22Rv1 (cell line): Measurements from ENCODE around the gene LRBA.

Experiments used
- ZFX ChIP-seq: fragments of 450-650 bp; IDR thresholded peaks from 2 replicates; pipeline ENCODE4 v1.6.1; 2017; ENCODE audit warnings: antibody characterized with exemption, borderline replicate concordance
- TF ChIP-seq, protein P1 (sequence below): fragments of 450-650 bp; IDR thresholded peaks from 2 replicates; pipeline ENCODE4 v1.5.1; 2017; ENCODE audit warnings: mild to moderate bottlenecking

DNA sequence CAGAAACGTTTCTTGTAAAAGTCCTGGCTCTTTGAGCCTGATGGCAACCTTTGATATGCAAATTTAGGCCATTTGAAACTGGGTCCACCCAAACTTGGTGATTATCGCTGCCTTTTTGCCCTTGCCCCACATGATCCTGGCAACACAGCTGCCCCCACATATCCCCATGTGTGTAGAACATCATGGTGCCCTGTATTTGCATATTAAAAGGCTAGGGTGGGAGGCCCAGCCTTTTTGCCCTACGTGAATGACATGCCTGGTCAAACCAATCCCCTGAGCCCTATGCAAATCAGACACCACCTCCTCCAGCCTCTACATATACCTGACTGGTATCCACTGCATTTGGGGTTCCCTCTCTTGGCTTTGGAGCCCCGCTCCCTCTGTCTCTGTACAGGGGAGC, 230.8 kb downstream of the LRBA start:
- TF ChIP-seq, protein P1, sequence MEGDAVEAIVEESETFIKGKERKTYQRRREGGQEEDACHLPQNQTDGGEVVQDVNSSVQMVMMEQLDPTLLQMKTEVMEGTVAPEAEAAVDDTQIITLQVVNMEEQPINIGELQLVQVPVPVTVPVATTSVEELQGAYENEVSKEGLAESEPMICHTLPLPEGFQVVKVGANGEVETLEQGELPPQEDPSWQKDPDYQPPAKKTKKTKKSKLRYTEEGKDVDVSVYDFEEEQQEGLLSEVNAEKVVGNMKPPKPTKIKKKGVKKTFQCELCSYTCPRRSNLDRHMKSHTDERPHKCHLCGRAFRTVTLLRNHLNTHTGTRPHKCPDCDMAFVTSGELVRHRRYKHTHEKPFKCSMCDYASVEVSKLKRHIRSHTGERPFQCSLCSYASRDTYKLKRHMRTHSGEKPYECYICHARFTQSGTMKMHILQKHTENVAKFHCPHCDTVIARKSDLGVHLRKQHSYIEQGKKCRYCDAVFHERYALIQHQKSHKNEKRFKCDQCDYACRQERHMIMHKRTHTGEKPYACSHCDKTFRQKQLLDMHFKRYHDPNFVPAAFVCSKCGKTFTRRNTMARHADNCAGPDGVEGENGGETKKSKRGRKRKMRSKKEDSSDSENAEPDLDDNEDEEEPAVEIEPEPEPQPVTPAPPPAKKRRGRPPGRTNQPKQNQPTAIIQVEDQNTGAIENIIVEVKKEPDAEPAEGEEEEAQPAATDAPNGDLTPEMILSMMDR, result no peak
- TF ChIP-seq ZFX, result no peak
